Stimulated activated CD4-positive, alpha-beta T cell treated with anti-CD3 and anti-CD28 coated beads, Interleukin-2, amount 100 ng/mL, for 4 hours (primary cell): ENCODE data around the gene WNT9A.

ENCODE experiments used
- DNase-seq: peaks from one replicate; pipeline ENCODE4 v3.0.0-alpha.2; 2020; ENCODE audit warnings: low read depth

WNT9A gene

DNA sequence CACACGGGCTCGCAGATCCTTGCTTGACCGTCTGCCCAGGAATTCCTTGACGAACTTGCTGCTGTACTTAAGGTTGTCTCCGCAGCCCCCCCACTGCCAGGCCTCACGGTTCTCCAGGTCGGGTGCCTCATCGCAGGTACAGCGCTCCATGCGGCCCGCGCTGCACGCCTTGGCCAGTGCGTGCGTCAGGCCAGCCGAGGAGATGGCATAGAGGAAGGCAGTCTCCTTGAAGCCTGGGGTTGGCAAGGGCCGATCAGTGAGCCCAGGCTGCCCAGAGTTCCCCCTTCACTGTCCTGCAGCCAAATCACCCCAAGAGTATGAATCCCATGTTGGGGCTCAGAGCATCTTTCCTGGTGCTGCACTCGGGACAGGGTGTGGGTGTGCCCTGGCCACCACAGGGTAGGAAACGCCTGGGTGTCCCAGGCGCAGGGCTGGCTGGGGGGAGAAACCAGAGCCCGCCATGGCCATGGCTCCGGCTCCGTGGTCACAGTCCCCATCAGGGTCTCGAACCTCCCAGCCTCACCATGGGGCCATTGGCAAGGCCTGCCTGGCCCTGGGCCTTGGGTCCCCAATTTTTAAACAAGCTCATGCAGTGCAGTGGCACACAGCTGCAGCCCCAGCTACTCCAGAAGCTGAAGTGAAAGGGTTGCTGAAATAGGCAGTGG lies 23.4 kb downstream of the WNT9A start:
- DNase-seq, result no peak

DNA sequence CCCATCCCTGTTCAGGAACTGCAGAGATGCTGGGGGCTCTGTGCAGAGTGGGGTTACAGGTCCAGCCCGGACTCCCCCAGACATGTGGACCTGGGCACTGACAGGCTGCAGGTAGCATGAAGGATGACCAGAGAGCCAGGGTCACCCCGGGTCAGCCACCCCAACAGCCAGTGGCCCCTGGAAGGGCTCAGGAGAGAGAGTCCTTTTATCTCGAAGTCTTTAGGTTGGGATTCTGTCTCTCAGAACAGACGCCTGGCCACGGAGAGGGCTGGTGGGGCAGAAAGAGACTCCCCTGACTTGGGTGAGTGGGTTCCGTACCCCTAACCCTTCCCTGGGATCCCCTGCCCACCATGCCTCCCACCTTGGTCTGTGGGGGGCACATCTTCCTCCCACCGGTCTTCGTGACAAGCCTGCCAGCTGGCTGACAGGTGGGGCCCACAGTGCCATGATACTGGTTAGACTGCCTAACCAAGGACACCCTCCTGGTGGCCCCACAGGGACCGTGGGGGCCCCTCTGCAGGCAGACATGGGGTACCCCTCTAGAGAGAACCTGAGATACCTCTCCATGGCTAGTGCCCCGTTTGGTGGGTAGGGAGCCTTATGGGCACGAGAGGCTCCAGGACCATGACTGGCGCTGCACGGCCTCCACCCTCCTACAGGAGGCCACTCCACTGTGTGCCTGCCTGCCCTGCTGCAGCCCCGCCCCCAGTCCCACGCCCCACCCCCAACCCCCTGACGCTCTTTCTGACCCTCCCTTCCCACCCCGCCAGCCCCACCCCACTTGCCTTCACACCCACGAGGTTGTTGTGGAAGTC lies 24.2 kb downstream of the WNT9A start:
- DNase-seq, result no peak

DNA sequence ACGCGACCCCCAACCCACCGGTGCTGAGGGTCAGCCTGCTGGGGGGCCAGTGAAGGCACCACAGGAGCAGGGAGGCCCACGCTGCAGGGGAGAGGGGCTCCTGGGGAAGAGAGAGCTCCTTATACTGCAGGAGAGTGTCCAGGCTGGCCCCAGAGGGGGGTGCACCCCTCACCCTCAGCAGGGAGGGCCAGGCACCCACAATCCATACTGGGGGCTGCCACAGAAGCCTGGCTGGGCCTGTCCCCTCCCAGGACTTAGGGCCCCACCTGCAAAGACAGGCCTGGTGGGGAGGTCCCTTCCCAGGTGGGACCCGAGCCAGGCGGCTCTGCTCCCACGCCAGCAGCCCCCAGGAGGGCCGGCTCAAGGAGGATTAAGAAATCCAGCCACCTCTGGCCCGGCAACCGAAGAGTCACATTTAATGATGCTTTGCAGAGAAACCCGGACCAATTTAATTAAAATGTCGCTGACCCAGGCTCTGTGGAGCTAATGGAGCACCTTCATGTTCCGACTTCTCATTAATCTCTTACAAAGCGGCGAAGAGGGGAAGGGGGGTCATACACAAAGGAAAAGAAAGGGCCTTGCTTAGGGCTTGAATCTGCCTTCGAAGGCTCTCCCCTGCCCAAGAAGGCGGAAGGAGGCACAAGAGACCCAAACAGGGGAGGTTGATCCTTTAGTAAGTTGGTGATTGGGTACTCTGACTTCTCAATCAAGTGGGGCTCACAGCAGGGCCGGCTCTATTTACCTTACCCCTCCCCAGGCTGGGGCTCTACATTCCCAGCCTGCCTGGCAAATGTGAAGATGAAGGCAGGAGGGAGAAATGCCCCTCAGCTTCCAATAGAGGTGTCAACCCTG lies 25.0 kb downstream of the WNT9A start:
- DNase-seq, result no peak

GRCh38 chr1:227921461-227922185 lies 26.1 kb downstream of the WNT9A start:
- DNase-seq, result no peak

DNA sequence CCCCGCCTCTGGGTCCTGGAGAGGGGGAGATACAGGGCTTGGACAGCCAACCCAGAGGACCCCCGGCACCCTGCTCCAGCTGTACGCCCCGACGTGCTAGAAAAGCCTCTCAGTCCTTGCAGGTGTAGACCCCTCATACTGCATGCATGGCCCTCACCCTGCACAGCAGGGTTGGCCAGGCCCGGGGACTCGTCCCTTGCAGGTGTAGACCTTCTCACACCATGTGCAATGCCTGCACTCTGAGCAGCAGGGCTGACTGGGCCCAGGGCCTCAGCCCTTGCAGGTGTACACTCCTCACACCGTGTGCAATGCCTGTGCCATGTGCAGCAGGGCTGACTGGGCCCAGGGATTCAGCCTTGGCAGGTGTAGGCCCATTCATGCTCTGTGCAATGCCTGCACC lies 26.8 kb downstream of the WNT9A start:
- DNase-seq, result no peak

GRCh38 chr1:227920426-227920825 lies 27.3 kb downstream of the WNT9A start:
- DNase-seq, result no peak

GRCh38 chr1:227919906-227920305 lies 27.8 kb downstream of the WNT9A start:
- no peak for DNase-seq

- DNase-seq, result no peak
Observed at GRCh38 chr1:227918736-227919135, 29.0 kb downstream of the WNT9A start.

DNA sequence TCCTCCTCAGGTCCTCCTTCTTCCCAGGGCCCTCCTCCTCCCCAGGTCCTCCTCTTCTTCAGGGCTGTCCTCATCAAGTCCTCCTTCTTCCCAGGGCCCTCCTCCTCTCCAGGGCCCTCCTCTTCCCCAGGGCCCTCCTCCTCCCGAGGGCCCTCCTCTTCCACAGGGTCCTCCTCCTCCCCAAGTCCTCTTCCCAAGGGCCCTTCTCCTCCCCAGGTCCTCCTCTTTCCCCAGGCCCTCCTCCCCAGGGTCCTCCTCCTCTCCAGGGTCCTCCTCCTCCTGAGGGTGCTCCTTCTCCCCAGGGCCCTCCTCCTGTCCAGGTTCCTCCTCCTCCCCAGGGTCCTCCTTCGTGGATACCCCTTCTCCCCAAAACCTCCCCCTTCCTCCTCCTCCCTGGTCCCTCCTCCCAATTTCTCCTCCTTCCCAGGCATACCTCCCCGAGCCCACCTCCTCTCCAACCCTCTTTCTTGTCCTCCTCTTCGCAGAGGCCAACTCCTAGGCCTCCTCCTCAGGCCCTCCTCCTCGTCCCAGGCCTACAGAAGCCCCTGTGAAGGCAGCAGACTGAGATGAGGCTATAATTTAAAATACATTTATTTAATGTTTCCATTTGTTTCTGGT lies 29.5 kb downstream of the WNT9A start:
- no peak for DNase-seq

DNA sequence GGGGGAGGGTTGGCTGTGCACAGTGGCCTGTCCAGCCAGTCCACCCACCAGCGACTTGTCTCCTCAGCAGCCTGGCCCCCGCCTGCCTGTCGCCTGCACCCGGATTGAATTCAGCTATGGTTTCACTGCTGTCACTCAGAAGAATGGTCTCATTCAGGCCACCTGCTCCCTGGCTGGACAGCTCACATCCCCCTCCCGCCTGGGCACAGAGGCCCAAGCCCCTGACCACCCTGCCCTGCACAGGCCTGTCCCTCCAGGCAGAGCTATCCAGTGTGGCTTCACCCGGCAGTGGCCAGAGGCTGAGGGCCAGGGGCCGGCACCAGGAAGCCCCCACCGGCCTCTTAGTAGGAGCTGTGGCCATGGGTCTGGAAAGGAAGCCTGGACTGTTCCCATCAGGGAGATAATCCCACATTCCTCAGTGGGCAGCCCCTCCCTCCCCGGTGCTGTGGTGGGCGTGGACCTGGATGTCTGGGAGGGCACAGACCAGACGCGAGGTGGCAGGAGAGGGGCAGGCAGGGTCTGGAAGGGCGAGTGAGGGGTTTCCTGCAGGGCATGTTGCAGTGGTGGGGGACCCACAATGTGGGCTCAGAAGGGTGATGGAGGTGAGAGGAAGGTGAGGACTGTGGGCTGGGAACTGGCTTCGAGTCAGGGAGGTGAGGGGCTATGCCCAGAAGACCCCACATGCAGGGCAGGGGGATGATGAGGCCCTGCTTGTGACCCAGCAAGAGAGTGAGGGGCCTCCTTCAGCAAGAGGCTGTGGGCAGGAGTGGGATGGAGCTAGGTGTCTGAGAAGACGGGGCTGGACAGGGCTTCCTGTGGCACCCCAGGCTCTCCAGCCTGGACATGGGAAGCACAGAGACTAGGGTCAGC lies 30.4 kb downstream of the WNT9A start:
- no peak for DNase-seq

GRCh38 chr1:227916655-227917054 lies 31.1 kb downstream of the WNT9A start:
- no peak for DNase-seq

DNA sequence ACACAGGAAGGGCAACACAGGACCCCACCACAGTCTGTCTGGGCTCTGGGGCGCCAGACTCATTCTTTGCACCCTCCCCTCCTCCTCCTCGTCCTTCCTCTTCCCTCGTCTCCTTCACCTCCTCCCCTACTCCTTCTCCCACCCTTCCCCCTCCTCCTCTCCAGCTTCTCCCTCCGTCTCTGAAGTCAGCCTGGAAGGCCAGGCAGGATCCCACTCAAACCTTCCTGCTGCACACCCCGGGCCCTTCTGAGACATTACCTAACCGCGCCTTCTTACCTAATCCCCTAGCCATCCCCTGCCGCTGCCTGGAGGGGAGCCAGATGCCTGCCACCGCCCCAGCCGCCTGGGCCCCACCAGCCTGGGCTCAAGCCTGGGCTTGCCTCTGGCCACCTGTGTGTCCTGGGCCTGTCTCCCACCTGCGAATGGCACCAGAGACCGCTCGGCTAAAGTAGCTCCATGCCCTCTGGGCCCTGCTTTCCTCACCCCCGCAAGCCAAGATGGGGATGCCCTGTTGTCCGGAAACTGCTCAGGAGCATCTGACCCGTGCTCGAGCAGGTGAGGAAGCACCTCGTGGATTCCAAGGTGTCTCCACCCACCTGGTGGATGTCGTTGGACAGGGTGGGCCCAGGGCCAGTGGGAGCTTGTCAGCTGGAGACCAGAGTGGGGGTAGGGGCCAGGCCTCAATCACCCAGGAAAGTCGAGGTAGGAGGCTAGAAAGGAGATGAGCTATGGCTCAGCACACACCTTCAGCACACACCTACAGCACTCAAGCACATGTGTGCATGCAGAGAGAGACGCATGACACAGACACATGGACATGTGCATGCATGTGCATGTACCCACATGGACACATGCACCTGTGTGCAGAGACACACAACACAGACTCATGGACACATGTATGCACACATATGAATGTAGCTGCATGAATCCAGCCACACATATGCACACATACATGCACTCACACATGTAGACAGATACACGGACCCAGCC lies 31.9 kb downstream of the WNT9A start:
- no peak for DNase-seq

DNA sequence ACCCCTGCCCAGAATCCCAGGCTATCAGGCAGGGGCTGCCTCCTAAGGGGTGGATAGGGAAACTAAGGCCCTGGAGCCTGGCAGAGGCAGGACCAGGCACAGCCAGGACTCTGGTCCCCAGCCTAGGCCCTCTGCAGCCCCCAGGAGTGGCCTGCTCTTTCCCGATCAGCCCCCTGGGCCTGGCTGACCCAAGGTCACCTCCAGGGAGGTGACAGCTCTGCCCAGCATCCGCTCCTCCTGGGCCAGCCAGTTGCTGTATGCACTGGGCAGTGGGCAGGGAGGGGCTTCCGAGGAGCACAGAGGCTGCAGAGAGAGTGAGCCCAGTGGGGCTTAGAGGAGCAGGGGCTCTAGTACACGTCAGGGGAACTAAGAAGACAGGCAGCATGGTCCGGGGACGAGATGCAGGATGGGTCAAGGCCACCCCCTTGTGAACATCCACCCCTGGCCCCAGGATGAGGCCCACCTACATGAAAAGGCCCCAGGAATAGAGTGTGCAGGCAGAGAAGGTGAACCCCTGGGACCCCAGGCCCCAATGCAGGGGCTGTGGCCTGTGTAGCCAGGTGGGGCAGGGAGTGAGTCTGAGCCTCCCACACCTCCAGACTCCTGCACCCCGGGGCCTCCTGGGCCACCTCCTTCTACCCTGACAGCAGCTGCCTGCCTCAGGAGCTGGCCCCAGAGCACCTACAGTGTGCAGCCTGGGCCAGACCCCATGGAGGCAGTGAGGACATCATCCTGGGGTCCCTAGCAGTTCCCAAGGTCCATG lies 32.8 kb downstream of the WNT9A start:
- no peak for DNase-seq

DNA sequence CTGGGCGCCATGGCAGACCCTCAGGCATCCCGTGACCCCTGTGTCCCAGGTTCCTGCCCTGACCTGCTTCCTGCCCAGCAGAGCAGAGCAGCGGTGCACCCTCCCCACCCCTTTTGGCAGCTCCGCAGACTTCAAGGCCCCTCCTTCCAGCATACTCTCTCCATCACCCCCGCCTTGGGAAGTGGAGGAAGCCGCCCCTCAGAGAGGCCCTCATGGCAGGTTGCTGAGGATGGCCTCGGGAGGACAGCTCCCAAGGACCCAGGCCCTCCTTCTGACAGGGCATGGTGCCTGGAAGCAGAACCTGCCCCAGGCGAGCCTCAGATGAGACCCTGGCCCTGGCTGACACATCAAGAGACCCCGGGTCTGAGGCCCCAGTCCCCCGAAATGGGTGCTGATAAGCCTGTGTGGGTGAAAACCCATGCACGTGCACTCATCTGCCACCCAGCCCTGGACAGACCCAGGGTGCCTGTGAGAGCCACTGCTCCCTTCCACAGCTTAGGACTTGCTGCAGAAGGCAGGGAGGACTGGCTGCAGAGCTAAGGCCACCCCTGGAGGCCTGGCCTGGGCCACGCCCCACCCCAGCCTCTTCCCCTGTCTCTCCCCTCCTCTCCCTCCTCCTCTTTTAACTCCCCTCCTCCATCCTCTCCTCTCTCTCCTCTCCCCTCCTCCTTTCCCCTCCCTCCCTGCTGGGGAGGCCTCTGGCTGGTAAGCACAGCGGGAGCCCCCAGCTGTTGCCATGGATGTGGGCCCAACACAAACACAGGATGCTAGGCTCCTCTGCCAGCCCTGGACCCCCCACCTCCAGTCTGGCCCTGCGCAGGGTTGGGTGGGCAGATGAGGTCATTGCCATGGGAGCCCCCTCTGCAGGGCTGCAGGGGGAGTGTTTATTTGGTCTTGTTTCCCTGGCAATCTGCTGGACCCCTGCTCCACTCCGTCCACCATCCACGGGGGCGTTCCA lies 33.7 kb downstream of the WNT9A start:
- no peak for DNase-seq

GRCh38 chr1:227913396-227913763 lies 34.4 kb downstream of the WNT9A start:
- DNase-seq, result no peak

DNA sequence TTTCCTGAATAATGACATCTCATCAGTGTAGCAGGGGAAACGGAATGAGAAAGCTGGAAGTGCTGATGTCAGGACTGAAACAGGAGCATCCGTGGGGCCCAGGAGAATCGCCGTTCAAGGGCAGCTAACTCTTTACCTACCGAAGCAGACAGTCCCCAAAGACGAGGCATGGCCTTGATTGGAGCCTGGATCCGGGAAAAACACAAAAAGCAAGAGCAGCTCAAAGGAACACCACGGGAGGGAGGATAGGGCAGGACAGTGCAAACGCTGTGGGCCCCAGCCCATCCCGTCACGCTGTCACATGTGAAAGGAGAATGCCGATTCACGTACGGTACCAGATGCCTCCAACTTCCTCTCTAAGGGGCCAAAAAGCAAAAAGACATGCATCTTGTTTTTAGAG lies 34.9 kb downstream of the WNT9A start:
- no peak for DNase-seq

- DNase-seq, result no peak
Observed at GRCh38 chr1:227911376-227911775, 36.4 kb downstream of the WNT9A start.
